Effector CD4-positive, alpha-beta T cell (primary cell): ENCODE measurements around the gene DTD1.

Experiments used
- DNase-seq: peaks from one replicate; pipeline ENCODE4 v3.0.0-alpha.2; 2020

Gene DTD1

DNA sequence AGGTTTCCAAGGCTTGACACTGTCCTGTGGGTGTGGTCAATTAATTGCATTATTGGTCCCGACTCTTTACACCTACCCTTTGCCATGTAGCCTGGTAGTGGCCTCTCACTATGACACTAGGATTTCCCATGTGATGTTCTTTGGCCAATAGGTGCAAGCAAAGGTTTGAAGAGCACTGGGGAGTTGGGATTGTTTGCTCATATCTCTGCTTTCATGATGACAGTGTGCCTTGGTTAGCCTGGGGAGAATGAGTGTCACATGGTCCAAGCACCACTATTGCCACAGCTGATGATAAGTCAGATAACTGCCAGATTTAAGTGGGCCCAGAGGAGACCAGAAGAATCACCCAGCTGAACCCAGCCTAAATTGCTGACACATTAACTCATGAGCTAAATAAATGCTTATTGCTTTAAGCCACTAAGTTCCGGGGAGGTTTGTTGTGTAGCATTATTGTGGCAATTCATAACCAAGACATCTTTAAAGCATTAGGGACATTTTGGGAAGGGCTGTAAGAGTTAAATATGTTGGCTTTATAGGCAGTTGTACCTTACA, 208.5 kb downstream of the DTD1 start:
- DNase-seq, result no peak

DNA sequence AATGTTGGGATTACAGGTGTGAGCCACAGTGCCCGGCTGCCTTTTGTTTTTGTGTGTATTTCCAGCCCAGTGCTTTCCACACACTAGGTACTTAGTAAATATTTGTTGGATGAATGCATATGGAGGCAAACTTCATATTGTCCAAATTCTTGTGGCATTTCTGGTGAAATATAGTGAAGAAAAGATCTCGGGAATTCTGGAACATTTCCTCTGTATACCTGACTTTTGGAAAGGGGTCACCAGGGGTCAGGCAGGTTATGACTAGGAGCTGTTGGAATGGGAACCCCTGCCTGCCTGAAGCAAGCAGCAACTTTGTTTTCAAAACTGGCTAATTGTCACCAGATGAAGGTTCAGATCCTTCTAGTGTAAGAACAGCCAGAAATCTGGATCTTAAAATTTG, 213.7 kb downstream of the DTD1 start:
- no peak for DNase-seq

DNA sequence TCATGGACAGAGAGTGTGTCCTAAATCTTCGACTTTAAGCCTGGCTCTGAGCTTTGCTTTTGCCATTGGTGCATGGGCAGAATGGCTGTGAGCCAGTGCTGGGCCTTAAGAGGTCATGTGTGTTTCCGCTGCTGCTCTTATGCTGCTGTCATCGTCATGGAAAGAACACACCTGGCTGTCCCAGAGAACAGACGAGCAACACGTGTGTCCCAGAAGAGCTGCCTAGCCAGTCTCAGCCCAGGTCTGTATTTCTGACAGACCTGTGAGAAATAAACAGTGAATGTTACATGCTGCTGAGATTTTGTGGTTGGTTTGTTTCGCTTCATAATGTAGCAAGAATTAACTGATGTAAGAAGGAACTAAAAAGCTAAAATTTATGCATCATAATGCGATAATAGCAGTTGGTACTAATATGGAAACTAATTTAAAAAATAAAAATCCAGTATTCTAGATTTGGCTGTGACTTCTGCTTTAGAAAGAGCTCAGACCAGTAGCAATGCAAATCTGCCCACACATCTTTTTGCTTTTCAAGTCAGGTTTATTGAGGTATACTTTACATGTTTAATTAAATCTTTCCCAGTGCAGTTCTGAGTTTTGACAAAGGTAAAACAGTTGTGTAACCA, 214.3 kb downstream of the DTD1 start:
- no peak for DNase-seq

DNA sequence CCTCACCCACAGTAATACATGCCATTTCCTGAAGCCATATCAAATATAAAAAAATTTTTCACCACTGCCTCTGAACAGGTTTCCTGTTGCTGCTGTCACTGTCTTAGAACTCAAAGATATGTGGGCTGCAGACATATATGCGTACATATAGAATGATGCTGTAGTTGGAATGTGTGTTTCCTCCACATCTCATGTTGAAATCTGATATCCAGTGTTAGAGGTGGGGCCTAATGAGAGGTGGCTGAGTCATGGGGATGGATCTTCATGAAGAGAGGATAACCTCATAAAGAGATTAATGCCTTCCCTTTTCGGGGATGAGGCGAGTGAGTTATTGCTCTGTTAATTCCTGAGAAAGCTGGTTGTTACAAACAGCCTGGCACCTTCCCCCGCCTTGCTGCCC, 218.0 kb downstream of the DTD1 start:
- DNase-seq, result no peak

DNA sequence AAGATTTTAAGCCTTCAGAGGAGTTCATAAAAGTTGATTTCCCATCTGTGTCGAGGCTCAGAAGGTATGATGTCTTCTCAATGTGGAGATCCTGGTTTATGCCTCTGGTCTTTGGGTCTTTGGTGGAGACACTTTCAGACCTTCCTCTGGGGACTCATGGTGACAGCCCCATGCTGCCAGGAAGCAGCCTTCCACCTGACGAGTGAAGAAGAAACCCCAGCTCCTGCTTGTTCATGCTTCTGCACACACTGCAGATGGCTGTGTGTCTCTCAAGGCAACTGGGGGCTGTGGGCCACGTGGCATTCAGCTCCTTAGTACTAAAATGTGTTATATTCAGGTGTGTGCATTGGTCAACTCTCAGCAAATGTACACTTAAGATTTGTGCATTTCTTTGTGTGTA, 220.9 kb downstream of the DTD1 start:
- DNase-seq, result no peak

DNA sequence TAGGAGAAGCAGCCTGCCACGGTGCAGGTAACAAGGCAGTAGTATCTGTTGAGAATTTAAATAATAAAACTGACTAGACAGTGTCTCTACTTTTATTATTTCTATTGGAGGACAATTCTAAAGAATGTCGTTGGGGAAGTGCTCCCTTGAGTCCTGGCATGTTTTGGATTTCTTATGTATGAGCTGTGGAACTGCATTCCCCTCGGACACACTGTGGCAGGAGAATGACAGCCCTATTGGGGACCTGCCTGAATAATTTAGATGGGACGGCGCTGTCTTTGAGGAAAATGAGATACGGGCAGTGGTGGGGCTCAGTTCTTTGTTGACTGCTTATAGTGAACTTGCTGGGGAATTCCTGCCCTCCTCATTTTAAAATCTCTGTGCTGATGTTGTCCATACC, 223.3 kb downstream of the DTD1 start:
- DNase-seq, result no peak

DNA sequence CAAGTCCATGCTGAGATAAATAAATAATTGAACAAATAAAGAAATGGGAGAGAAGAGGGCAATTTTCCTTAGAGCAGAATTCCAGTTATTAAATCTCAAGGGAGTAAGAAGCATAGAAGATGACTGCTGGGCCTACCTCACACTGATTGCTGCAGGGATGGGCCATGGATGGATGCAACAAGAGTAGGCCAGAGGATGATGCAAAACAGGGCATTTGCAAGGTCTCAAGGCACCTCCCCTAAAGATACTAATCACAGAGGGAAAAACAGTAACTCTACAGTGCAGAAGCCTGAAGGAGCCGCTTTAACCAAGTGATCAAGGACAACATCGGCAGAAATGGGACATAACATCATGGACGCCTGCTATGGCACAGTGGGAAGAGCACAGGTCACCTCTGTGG, 224.1 kb downstream of the DTD1 start:
- no peak for DNase-seq

DNA sequence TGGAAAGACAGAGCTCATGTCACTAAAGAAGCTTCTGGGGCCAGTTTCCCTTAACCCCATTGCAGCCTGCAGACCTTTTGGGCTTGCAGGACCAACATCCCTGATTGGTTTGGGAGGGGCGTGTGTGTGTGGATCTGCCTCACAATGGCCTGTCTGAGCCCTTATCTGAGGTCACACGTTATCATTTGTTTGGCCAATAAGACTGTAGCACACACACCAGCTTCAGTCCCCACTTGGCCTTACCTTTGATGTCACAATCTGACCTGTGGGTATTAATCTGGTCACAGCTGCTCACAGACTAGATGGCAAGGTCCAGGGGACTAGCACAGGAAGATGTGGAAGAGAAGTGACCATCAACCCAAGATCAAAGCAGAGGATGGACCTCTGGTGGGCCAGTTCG, 225.6 kb downstream of the DTD1 start, which contains the start of gene SCP2D1:
SCP2D1 (plus strand) TSS at position 301 of the 400 bp plus-strand sequence; CDS start at position 334, 33 bp downstream.
- DNase-seq, result no peak

DNA sequence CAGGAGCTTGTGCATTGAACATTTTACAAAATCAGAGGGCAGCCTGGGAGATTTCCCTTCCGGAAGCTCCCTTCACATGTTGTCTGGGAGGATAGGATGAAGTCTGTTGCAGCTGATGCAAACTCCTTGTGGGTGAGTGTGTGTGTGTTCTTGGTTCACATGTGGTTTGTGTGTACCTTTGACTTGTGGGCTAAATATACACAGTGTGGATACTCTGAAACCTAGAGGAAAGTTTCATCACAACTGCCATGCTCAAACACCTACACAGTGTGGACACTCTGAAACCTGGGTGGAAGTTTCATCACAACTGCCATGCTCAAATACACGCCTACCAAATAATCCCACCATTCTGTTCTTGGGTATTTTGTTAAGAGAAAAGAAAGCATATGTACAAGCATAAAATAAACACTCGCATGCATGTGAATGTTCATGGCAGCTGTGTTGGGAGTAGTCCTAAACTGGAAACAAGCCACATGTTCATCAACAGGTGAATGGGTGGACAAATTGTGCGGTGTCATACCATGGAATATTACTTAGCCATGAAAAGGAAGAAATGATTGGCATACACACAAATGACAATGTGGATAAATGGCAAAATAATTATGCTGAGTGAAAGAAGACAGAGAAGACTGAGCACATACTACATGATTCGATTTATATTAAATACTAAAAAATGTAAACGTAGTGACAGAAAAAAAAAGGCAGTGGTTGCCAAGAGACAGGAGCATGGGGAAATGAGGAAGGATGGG, 227.5 kb downstream of the DTD1 start:
- no peak for DNase-seq
